GM19193 (cell line): ENCODE data around the gene KCNN1.

Experiments used
- POLR2A ChIP-seq: IDR thresholded peaks from 4 replicates; pipeline ENCODE4 v1.6.1; 2011; ENCODE audit not compliant: insufficient read depth, insufficient read length; ENCODE audit errors: extremely low read depth

Gene KCNN1

DNA sequence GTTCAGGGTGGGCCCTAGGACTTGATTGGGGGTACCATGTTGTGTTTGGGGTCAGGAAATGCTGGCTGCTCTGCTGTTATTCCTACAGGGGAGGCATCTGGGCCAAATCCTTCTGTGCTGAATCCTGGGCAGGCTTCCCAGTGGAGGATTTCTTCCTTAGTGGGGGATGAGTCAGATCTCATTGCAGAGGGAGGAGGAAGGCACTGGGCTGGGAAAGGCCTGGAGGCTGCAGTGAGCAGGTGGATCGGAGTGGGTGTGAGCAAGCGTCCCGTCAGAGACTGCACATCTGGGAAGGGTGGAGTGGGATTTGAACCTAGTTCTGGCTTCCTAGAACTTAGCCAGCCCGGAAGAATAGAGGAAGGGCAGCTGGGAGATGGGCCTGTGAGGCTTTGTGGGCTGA lies 22.6 kb upstream of the KCNN1 start:
- no peak for TF ChIP-seq POLR2A

DNA sequence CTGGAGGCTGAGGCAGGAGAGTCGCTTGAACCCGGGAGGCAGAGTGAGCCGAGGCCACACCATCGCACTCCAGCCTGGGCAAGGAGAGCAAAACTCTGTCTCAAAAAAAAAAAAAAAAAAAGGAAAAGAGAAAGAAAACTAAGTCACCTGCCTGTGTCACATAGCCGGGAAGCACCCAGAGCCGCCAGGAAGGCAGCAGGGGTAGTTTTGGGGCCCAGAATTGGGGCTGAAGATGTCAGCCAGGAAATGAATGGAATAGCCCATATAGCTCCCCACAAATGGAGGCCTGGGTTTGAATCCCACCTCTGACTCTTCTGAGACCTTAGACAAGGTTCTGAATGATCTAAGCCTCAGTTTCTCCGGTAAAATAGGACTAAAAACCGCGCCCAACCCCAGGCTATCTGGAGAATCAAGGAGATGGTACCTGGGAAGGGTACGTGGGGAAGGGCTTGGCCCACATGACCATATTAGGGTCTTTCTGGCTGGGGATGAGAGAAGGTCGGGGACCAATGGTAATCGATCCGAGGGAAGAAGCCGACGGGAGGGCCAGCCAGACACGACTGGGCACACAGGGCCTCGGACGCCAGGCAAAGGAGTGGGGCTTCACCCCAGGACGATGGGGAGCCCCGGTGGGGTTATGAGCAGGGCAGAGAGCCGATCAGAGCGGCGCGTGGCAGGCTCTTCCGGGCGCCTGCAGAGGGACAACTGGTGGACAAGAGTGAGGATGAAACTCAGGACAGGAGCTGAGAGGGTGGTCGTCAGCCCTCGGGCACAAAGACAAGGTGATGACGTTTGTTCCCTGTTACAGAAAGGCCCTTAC lies 19.7 kb upstream of the KCNN1 start:
- peak; percentile 23 for TF ChIP-seq POLR2A

DNA sequence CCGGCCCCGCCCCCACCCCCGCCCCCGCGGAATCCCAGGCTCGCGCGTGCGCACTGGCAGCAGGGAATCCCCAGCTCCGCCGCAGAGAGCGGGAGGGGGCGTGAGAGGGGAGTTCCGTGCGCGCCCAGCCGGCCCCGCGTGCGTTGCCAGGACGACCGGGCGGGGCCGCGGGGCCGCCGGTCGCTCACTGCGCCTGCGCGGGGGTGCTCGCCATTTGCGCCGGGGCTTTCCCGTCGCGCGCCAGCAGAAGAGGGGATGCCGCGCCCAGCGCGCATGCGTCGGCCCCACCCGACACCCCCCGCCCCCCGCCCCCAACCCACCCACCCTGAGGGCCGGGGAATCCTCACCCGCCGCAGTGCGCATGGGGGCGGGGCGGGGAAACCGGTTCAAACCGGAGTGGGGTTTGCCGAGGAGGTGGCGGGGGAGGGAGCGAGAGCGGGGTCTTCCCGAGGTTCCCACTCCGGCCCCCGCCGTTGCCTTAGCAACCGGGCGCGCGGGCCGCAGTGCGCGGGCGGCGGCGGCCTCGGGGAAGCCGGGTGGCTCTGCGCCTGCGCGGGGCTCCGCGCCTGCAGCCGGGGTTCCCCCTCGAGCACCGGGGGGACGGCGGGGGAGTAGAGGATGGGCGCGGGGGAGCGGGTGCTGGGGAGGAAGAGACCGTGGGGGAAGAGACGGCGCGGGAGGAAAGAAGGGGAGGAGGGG lies 18.9 kb upstream of the KCNN1 start:
- TF ChIP-seq POLR2A = no peak

DNA sequence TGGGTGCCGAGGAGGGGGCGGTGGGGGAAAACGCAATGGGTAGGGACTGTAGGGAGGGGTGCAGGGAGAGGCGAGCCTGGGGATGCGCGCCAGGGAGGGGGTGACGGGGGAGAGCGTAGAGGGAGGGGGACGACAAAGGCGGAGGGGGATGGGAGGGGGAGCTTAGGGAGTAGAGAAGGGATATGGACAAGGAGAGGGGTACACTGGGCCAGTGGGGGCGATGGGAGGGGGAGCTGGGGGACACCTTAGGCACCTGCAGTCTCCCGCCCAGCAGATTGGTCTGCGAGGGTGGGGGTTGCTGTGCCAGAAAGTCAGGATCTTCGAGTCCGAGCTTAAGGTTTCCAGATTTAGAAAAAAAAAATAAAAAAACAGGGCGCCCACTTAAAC lies 18.4 kb upstream of the KCNN1 start:
- no peak for TF ChIP-seq POLR2A

DNA sequence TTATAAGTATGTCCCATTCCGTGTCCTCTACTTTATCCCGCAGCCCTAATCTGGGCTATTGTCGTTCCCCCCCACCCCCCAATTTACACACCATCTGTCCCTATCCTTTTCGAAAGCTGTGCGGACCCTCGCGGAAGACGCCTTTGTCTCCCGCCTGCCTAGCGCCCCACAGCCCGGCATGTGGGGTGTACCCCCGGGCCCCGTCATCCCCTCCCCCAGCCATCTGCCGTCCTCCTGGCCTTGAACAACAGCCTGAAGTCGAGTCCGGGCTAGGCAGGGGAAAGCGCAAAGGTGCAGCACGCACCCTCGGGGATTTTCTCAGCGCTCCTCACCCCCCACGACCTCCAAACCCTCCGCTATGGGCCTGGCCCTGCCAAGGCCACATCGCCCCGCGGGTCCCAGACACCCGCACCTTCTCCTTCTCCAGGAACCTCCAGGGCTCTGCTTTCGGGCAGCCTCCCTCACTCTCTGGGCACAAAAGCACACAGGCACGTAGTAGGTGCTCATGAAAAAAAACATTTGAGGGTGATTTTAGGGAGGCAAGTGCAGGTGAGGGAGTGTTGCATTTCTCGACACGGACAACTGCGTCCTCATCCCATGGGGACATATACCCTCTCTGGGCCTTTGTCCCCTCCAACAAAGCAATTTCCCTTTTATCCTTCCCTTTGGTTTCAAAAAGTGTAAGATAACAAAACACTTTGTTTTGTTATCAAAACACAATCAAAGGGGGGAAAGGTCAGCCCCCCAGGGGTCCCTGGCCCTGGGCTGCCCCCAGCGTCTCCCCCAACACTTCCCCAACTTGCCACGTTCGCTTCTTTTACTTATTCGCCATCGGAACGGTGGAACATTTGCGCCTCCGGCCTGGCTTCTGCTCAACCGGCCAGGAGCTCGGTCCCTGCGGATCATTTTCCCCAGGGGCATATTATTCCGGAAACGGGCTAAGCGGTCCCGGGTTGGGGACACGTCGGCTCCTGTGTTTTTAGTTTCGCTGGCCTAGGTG lies 17.7 kb upstream of the KCNN1 start:
- no peak for TF ChIP-seq POLR2A

DNA sequence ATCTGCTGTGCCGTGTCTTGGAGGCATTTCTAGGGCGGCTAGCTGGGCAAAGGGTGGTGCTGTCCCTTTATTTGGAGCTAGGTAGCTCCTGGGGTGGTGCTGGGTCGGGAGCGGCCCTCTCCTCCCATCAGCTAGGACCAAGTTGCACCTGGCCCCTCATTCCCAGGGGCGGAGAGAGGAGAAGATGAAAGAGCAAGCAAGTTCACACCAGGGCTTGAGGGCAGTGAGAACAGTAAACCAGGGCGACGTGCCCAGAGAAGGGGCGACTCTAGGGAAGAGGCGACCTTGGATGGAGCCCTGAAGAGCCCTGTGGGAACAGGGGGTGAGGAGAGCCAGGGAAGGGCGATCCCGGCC lies 17.0 kb upstream of the KCNN1 start:
- TF ChIP-seq POLR2A = no peak

DNA sequence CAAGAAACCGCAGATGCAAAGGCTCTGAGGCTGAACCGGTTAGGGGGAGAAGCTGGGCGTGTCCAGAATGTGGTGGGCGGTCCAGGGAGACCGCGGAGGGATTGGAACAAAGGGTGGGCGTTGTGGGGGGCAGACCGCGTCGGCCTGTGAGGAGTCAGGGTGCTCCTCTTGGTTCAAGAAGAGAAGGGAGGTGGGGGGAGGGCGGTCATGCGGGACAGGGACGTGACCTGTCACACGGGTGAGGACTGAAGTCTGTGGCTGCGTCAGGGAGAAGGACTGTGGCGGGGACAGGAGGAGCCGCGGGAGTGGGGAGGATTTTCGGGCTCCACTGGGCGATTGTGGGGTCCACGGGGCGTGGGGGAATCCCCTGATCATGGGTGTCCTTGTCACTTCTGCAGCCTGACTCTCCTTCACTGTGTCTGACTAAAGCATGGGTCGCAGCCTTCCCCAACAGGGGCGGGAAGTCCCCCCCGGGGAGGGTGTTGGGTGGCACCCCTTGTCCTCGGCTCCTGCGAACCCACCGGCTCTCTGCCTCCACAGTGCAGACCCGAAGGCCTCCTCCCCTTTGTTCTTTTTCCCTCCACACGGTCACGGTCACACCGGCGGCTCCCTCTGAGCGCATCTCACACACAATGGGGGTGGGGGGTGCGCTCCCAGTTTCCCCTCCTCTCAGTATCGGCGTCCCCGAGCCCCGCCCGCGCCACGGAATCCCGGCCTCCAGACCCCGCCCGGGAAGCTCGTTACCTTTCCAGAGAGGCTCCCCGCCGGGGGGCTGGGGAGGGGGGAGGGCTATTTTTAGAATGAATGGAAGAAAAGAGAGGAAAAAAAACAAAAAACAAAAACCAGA lies 16.4 kb upstream of the KCNN1 start:
- TF ChIP-seq POLR2A = no peak

DNA sequence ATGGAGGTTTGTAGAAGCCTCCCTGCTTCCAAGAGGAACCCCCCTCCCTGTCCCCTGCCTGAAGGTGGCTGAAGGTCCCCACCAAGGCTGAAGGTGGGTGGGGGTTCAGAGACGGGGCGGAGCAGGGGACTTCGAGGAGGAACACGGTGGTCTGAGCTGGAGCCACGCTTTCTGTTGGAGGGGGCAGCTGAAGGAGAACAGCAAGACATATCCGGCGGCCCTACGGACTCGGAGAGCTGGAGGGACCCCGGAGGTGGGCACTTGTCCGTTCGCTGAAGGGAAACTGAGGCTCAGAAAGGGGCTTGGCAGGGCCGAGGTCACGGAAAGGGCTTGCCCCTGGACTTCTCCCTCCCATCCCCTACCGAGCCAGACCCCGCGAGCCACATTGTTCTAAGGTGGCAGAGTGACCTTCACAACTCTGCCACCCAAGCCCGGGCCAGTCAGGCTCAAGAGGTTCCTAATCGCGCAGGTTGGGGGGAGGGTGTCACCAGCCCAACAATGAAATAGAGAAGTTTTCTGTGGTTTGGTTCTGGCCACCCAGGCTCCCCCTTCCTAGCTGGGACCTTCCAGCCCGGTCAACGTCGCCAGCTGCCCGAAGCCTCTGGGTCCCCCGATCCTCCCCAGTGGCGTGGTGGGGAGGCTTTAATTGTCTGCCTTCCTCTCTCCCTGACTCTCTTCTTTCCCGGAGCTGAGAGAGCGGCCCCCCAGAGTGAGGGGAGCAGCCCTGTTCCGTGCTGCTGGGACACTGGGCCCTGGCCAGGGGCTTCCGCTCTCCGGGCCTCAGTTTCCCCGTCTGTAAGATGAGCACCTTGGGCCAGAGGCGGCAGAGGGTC lies 15.5 kb upstream of the KCNN1 start:
- no peak for TF ChIP-seq POLR2A

DNA sequence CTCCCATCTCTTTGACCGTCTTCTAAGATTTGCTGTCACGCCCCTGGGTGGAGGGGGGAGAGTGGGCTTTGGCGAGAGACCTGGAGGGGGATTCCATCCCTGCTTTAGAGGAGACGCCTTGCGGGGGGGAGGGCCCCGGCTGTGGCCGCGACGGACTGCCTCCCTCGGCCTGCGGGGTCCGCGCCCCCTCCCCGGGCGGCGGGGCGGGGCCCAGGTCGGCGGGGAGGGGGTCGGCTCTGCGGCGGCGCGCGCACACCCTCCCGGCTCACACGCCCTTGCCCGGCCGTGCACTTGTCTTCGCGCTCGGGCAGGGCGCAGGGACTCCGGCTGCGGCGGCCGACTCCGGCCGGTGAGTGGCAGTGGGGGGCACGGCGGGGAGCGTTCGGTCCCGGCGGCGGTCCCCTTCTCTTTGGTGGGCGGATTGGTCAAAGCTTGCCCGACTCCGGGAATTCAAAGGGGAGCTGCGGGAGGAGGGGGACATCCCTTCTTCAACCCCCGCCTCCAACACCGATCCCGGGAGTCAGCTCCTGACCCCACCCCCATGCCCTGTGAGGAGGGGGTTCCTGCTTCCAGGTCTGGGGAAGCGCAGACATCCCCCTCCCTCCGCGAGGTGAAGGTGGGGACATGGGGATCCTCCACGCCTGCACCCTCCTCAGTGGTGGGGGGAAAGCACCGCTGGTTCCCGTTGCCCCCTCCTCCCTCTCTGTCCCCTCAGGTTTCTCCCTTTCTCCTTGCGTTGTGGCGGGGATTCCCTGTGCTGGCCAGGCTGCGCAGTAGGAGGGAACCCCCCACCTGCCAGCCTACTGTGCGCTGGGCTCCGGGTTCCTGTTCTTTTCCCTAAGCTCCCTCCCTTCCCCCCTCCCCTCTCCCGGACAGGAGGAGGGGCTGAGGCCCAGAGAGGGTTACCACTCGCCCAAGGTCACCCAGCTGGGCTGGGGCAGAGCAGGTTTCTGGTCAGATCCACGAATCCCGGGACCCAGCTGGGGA lies 14.6 kb upstream of the KCNN1 start:
- no peak for TF ChIP-seq POLR2A

DNA sequence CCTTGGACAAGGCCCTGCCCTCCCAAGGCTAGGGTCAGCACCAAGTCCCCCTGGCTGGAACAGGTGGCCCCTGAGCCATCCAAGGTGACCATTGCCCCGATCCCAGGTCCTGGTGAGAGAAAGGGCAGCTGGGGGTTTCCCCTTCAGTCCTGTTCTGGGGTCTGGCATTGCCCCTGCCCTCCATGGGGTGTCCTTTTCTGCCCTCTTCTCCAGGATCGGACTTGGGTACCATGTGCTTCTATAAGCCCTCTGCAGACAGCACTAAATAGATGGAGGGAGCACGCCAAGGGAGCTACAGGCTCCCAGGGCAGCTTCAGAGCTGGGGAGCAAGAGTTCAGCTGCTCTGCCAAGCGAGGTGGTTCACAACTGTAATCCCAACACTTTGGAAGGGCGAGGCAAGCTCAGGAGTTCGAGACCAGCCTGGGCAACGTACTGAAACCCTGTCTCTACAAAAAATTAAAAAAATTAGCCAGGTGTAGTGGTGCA lies 13.5 kb upstream of the KCNN1 start:
- TF ChIP-seq POLR2A = no peak

DNA sequence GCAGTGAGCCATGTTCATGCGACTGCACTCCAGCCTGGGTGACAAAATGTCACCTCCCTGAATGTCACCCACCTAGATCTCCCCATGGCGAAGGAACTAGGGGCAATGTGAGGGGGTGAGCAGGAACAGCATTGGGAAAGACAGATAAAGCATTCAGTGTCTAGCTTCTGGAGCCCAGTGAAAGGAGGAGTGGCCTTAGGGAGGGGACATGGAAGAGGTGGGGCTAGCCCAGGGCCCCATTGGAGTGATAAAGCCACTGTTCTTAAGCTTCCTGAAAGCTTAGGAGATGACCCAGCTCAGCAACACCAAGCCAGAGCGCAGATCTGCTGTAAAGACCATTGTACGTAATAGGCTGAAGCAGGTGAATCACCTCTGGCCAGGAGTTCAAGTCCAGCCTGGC lies 13.0 kb upstream of the KCNN1 start:
- TF ChIP-seq POLR2A = no peak

DNA sequence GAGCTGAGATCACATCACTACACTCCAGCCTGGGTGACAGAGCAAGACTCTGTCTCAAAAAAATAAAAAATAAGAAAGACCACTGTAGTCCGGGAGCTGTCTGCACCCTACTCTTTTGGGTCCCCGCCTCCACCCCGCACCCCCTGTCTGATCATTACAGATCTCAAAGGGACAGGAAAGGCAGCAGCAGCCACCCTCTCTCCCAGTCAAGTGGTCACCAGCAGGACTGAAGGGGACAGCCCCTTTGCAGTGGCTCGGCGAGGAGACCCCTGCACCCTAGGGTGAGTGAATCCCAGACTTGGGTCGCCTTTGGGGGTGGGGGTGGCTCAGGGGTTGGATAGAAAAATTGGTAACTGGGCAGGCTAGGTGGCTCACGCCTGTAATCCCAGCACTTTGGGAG lies 12.5 kb upstream of the KCNN1 start:
- no peak for TF ChIP-seq POLR2A
